Activated CD4-positive, alpha-beta T cell treated with anti-CD3 and anti-CD28 coated beads for 1 hour (primary cell): Measurements from ENCODE around the gene TUBE1.
A peak's percentile ranks its signal among the peaks of the same experiment; 100 is the strongest.
"Not testable (repeated sequence)": the region's sequence is repeated elsewhere in the genome, so short reads cannot be mapped to it uniquely, and the experiment has no call there.

Source experiments
- DNase-seq: peaks from one replicate; pipeline ENCODE4 v3.0.0-alpha.2; 2020

Gene TUBE1

GRCh38 chr6:112087136-112087911, at the start of gene TUBE1, which contains the start of gene FAM229B:
Gene TUBE1 (minus strand): TSS chr6:112087482. CDS start chr6:112087434, 48 bp downstream.
Gene FAM229B (plus strand): TSS chr6:112087591. CDS start chr6:112099284, 11,693 bp downstream.
- DNase-seq, result peak; percentile 84

GRCh38 chr6:112130878-112131277, 43.6 kb upstream of the TUBE1 start:
- DNase-seq, result no peak

GRCh38 chr6:112128208-112128607, 40.9 kb upstream of the TUBE1 start:
- DNase-seq, result no peak

DNA sequence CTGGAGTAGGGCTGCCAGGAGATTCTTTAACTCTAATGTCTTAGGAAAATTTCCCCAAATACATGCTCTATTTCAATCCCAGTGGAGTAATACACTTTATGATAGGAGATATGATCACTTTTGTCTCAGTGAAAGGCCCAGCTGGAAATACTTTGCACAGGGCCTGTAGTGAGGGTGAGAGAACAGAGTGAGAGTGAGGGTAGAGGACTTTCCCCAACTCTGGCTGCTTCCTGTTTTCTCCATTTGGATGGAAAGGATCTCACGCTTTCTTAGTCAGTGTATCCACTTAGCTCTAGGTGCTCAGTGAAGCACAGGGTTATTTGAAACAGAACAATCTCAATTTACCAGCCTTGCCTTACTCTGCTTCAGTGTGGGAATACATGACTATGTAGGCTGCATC, 36.7 kb upstream of the TUBE1 start:
- DNase-seq, result no peak

DNA sequence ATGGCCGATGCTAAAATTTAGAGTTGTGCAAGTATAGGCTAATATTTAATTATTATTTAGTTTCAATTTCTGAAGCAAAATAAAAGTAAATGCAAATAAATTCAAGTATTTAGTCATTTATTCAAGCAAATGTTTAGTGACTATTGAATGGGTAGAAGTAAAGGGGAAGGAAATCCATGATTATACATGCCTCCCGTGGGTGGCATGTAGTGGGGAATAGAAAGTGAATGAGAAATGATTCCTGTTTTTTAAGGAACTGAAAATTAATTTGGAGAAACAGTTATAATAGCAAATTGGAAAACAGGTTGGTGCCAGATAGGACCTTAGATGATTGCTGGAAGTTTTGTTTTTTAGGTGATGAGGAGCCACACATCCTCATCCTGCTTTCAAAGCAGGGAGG, 35.5 kb upstream of the TUBE1 start:
- no peak for DNase-seq

DNA sequence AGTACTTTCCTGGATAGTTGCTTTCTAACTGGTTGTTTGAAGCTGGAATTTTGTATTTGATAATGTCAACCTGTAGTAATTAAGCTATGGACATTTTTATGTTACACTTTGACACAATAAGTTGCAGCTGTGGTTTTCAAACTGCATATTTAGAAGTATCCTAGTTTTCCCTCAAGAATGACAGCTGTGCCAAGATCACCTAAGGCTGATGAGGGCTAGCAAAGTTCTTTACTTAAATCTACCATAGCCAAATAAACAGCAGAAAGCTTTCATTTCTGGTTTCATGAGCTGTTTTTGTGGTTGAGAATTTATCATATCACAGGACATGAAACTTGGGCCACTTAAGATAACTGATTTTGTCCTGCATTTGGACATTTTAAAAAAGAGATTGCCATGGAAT, 30.8 kb upstream of the TUBE1 start:
- DNase-seq, result no peak

- no peak for DNase-seq
Observed at GRCh38 chr6:112117554-112117953, 30.3 kb upstream of the TUBE1 start.

DNA sequence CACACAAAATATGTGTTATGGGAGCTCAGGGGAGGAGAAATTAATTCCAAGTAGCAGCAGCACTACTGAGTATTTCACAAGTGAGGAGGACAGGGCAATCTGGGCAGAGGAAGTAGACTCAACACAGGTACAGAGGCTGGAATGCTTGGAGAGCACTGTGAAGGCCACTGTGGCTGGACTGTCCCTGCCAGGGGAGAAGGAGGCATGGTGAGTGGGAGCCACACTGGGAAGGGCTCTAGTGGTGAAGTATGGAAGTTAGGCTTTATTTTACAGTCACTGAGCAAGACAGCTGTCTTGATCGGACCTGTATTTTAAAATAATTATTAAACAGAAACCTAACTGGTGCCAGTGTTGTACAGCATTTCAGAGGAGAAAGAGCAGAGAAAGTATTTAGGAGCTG, 28.9 kb upstream of the TUBE1 start:
- no peak for DNase-seq

DNA sequence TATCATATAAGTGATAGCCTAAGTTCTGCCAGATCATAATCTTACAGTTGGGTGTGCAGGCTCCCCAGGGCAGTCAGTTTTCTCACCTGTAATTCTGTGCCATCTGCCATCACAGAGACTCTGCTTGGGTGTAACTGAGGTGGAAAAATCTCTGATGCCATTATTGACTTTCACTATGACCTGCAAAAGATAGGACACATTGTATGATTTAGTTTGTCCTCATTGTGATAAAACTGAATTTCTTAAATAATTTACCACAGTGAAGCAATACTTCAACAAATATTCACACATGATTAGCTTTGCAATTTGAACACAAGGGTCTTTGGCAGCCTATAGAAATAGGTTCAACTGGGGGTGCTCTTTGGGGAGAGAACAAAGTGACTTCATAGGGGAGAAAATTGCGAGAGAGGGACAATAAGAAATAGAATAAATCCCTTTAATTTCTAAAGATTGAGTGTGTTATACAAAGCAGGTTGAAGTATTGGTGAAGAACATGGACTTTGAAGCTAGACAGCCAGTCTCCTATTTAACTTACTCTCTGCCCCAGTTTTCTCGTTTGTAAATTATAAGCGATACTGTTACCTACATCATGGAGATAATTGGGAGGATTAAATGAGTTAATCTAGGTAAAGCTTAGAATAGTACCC, 27.4 kb upstream of the TUBE1 start:
- DNase-seq, result no peak

GRCh38 chr6:112113918-112114317, 26.6 kb upstream of the TUBE1 start:
- DNase-seq, result no peak

GRCh38 chr6:112113431-112113830, 26.1 kb upstream of the TUBE1 start:
- no peak for DNase-seq

- no peak for DNase-seq
Observed at GRCh38 chr6:112109262-112109661, 22.0 kb upstream of the TUBE1 start.

GRCh38 chr6:112106562-112106961, 19.3 kb upstream of the TUBE1 start:
- no peak for DNase-seq

GRCh38 chr6:112106026-112106425, 18.7 kb upstream of the TUBE1 start:
- DNase-seq, result not testable (repeated sequence)

GRCh38 chr6:112100561-112100960, 13.3 kb upstream of the TUBE1 start:
- DNase-seq, result no peak

DNA sequence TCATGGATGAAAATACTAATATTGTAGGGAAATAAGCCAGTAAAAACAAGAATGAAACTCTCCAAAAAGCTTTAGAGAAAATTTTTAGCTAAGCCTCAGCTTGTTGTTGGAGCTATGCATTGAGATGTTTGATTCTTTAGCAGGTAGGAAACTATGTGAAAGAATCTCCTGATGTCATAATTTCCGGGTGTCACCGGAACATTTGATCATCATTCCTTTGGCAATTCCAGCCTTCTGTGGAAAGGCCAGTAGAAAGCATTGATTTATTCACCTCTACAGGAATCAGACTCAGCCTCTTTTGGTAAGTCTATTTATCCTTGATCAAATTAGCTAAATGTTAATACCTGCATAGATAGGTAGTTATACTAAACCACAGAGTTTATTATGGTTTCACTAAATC, 9.6 kb upstream of the TUBE1 start:
- no peak for DNase-seq

DNA sequence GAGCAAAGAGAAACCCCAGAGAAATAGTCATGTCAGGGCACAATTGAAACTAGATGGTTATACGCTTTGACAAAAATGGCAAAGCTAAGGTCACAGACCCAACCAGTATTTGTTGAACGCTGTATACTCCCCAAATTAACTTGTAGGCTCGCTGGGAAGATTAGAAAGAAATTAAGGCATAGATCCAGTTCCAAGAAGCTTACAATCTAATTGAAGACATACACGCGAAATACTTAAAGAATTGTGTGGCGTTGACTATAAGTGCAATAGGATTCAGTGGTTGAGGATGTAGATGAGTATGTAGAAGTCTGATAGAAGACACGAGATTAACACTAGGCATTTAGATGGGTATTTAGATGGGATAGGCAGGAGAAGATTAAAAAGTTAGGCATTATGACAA, 634 bp upstream of the TUBE1 start:
- no peak for DNase-seq

DNA sequence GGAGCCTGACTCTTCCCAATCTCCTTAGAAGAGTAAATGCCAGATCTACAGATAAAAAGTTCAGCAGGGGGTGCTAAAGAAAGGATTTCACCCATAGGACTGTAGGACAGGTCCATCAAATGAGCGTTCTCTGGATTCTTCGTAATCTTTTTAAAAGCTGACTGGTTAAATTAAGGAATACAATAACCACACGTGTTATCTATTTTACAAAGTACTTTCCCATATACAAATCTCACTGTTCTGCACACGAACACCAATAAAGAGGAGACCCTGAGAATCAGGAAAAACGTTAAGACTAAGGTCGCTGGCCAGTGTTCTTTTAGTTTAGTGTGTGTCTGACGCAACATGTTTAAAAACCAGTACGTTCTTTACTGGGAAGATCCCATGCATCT, 542 bp downstream of the TUBE1 start:
- DNase-seq, result no peak

DNA sequence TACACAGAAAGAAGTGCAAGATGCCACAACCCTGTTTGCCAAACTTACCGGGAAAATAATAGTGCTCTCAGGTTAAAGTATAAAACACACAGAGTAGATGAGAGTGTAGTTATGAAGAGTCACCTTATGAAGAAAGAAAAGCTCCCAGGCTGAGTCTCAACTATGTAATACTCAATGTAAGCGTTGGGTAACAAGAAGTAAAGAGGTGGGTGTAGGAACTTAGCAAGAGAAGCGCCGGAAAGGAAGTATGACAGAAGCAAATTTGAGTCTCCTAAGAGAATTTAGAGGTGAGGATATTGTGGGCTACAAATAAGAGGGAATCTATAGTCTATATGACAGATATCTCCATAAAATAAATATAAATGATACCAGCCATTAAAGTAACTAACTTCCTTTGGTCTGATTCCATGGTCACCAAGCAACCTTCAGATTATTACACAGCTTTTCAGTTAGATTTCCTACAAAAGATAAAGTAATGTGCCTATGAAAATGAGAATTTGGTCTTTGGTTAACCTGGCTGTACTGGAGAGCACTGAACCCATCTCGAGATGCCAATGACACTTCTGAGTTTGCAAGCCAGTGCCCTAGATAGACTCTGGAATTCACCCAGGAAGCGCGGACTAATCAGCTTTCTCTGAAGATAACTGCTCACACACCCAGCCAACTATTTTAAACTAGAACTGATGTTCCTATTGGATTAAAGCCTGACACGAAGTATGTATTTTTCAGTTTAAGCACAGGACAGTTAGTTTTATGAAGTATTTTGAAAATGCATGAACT, 1.8 kb downstream of the TUBE1 start:
- no peak for DNase-seq

GRCh38 chr6:112081569-112081968, 5.7 kb downstream of the TUBE1 start:
- DNase-seq, result no peak

DNA sequence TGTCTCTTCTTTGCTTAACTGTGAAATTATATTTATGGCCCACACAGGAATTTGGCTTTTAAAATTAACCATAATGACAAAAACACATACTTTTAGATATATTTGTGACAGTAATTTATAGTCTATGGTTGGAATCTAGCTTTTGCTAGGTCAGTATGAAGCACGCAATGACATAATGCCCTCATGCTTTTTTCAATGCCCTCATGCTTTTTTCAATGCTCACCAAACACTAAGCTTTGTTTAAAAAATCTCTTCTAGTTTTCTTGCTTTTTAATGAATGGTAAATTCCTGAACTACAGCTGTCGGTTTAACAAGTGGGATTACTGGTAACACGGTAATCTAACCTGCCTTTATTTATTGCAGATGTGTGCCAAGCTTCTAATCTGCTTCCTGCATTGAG, 20.7 kb downstream of the TUBE1 start:
- DNase-seq, result no peak

GRCh38 chr6:112065426-112065986, 21.8 kb downstream of the TUBE1 start:
- DNase-seq, result no peak

DNA sequence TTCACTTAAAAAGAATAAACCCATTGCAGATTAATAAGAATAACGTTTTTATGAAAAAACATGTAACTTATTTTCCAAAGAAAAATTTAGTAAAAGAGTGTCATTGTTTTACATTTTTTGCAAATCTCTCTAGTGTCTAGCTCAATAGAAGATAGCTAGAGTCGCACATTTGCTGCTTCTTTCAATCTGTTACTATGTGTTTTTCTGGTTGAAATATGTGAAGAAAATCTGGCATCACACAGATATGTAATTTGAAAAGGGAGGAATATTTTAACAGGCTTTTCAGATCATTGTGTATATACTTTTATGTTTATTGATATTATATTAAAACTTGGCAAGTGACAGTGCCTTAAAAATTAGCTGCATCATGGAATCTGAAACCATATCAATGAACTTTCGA, 24.3 kb downstream of the TUBE1 start:
- no peak for DNase-seq
